HepG2 (cell line): ENCODE measurements around the gene RPS6KA3.

Experiments used
- ETV6 ChIP-seq: sonication (generic); formaldehyde crosslinking; conservative IDR thresholded peaks from 2 replicates; pipeline ENCODE4 v1.4.0; 2020; ENCODE audit warnings: missing genetic modification reagents
- FLYWCH1 ChIP-seq: sonication (generic); formaldehyde crosslinking; IDR thresholded peaks from 2 replicates; pipeline ENCODE4 v1.8.1; 2023; ENCODE audit warnings: mild to moderate bottlenecking, missing genetic modification reagents
- FOXM1 ChIP-seq: sonication (generic); formaldehyde crosslinking; IDR thresholded peaks from 2 replicates; pipeline ENCODE4 v1.5.0; 2020; ENCODE audit warnings: missing genetic modification reagents
- GTF2F1 ChIP-seq: fragments of 150-350 bp; IDR thresholded peaks from 2 replicates; pipeline ENCODE4 v1.6.1; 2014; ENCODE audit warnings: low read length
- HNRNPH1 ChIP-seq: fragments of 200-400 bp; formaldehyde crosslinking; optimal IDR thresholded peaks from 2 replicates; pipeline ENCODE3; 2017; ENCODE audit warnings: mild to moderate bottlenecking, low read depth, low read length
- JARID2 ChIP-seq: sonication (generic); formaldehyde crosslinking; IDR thresholded peaks from 2 replicates; pipeline ENCODE4 v1.8.1; 2023; ENCODE audit warnings: missing genetic modification reagents, inconsistent platforms; ENCODE audit not compliant: insufficient replicate concordance
- ZNF282 ChIP-seq: fragments of 450-650 bp; IDR thresholded peaks from 2 replicates; pipeline ENCODE4 v1.6.1; 2018; ENCODE audit not compliant: partially characterized antibody
- ZNF382 ChIP-seq: sonication (generic); formaldehyde crosslinking; IDR thresholded peaks from 2 replicates; pipeline ENCODE4 v1.5.0; 2020; ENCODE audit warnings: missing genetic modification reagents, mild to moderate bottlenecking, borderline replicate concordance
- ZNF879 ChIP-seq: sonication (generic); formaldehyde crosslinking; IDR thresholded peaks from 2 replicates; pipeline ENCODE4 v1.8.1; 2023; ENCODE audit warnings: missing genetic modification reagents
- TF ChIP-seq, protein P1 (sequence below): sonication (generic); formaldehyde crosslinking; IDR thresholded peaks from 2 replicates; pipeline ENCODE4 v1.5.0; 2020; ENCODE audit warnings: missing genetic modification reagents
- TF ChIP-seq, protein P2 (sequence below): IDR thresholded peaks from 2 replicates; pipeline ENCODE4 v1.6.1; 2012; ENCODE audit warnings: low read depth, low read length, improper control_type of control experiment

DNA sequence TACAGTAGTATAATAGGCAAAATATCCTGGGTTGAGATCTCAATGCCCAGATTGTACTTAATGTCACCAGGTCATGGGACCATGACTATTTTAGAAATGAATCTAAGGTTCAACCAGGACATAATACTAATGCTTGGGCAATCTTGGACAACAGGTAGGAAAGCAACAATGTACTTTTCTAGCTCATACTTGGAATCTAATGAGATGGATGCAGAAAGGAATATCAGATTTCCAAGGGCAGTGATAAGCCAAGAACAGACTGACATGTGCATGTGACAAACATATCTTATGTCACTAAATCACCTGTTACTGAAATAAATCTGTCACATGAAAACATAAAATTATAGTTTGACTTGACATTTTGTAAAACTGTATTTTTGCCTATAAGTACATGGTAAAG is 51.1 kb downstream of the RPS6KA3 start:
- TF ChIP-seq JARID2 (CRISPR knock-in tag), result no peak
- TF ChIP-seq ZNF382, result no peak
- TF ChIP-seq, protein P1, sequence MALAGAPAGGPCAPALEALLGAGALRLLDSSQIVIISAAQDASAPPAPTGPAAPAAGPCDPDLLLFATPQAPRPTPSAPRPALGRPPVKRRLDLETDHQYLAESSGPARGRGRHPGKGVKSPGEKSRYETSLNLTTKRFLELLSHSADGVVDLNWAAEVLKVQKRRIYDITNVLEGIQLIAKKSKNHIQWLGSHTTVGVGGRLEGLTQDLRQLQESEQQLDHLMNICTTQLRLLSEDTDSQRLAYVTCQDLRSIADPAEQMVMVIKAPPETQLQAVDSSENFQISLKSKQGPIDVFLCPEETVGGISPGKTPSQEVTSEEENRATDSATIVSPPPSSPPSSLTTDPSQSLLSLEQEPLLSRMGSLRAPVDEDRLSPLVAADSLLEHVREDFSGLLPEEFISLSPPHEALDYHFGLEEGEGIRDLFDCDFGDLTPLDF (CRISPR knock-in tag), result no peak
- no peak for TF ChIP-seq ETV6 (CRISPR knock-in tag)
- no peak for TF ChIP-seq ZNF282
- TF ChIP-seq ZNF879 (CRISPR knock-in tag), result no peak
- TF ChIP-seq FLYWCH1 (CRISPR knock-in tag), result no peak
- TF ChIP-seq FOXM1 (CRISPR knock-in tag), result no peak
- TF ChIP-seq, protein P2, sequence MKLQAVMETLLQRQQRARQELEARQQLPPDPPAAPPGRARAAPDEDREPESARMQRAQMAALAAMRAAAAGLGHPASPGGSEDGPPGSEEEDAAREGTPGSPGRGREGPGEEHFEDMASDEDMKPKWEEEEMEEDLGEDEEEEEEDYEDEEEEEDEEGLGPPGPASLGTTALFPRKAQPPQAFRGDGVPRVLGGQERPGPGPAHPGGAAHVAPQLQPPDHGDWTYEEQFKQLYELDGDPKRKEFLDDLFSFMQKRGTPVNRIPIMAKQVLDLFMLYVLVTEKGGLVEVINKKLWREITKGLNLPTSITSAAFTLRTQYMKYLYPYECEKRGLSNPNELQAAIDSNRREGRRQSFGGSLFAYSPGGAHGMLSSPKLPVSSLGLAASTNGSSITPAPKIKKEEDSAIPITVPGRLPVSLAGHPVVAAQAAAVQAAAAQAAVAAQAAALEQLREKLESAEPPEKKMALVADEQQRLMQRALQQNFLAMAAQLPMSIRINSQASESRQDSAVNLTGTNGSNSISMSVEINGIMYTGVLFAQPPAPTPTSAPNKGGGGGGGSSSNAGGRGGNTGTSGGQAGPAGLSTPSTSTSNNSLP, result no peak
- no peak for TF ChIP-seq GTF2F1
- no peak for TF ChIP-seq HNRNPH1
